IPS DF 4.7 (cell line): ENCODE data around the gene TUBGCP6.

Experiments used
- DNase-seq: peaks from one replicate; pipeline ENCODE4 v3.0.0-alpha.2; 2013; ENCODE audit warnings: low spot score; ENCODE audit errors: extremely low read depth

Gene TUBGCP6, protein sequence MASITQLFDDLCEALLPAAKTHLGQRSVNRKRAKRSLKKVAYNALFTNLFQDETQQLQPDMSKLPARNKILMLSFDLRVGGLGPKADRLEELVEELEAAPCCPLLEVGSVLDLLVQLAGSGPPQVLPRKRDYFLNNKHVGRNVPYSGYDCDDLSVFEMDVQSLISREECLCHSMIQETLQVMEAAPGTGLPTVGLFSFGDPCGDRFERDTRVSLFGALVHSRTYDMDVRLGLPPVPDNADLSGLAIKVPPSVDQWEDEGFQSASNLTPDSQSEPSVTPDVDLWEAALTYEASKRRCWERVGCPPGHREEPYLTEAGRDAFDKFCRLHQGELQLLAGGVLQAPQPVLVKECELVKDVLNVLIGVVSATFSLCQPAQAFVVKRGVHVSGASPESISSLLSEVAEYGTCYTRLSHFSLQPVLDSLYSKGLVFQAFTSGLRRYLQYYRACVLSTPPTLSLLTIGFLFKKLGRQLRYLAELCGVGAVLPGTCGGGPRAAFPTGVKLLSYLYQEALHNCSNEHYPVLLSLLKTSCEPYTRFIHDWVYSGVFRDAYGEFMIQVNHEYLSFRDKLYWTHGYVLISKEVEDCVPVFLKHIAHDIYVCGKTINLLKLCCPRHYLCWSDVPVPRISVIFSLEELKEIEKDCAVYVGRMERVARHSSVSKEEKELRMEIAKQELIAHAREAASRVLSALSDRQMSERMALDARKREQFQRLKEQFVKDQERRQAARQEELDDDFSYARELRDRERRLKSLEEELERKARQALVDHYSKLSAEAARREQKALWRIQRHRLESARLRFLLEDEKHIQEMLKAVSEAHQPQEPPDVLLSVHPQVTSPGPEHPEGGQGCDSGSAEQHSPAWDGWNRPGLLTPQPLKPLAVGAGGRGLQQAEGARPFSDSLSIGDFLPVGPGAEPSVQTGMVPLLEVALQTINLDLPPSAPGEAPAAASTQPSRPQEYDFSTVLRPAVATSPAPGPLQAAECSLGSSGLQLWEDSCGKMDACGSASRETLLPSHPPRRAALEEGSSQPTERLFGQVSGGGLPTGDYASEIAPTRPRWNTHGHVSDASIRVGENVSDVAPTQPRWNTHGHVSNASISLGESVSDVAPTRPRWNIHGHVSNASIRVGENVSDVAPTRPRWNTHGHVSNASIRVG (N-terminal part only)

DNA sequence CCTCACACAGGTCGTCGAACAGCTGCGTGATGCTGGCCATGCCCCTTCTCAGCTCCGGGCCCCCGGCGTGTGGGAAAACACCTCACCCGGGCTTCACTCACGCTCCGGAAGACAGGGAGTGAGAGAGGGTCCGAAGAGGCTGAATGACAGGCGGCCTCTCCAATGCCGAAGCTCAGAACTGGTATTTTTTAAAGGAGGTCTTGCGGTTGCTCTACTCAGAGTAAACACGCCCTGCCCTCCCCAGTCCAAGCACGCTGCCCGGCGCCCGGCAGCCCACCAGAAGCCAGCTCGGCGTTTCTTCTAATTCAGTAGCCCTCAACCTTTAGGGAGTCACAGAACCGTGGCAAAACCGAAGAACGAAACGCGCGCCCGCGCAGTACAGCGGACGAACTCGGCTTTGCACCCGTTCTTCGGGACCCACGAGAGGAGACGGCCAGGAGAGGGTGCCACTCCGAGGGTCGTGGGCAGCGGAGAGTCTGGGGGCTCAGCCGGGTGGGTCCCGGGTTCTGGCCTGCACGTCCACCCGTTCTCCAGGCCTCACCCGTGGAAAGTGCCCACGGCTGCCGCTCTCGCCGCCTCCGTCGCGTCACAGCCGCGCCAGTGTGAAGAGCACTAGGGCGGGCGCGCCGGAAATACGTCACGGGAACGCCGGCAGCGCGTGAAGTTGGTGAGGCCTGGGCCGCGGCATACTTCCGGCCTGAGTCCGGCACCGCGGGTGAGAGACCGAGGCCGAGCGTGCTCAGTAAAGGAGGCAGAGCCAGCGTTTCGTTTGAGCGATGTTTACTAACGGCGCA lies at the start of gene TUBGCP6:
Gene TUBGCP6 (minus strand): TSS at position 604 of the 794 bp plus-strand sequence. CDS start 564 bp downstream, at position 40.
- DNase-seq, result no peak

DNA sequence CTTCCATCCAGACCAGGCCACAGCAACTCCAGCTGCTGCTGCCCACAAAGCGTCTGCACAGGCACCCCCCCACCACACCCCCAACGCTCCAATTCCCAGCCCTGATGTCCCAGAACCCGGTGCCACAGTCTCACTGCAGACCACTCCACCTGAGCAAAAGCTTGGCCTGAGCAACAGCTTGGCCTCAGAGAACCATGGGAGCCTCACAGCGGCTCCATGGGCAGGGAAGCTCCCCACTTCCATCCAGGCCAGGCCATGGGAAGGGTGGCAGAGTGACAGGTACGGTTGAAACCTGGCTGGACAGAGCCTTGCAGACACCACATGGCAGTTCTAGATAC lies 49.5 kb upstream of the TUBGCP6 start:
- DNase-seq, result no peak

DNA sequence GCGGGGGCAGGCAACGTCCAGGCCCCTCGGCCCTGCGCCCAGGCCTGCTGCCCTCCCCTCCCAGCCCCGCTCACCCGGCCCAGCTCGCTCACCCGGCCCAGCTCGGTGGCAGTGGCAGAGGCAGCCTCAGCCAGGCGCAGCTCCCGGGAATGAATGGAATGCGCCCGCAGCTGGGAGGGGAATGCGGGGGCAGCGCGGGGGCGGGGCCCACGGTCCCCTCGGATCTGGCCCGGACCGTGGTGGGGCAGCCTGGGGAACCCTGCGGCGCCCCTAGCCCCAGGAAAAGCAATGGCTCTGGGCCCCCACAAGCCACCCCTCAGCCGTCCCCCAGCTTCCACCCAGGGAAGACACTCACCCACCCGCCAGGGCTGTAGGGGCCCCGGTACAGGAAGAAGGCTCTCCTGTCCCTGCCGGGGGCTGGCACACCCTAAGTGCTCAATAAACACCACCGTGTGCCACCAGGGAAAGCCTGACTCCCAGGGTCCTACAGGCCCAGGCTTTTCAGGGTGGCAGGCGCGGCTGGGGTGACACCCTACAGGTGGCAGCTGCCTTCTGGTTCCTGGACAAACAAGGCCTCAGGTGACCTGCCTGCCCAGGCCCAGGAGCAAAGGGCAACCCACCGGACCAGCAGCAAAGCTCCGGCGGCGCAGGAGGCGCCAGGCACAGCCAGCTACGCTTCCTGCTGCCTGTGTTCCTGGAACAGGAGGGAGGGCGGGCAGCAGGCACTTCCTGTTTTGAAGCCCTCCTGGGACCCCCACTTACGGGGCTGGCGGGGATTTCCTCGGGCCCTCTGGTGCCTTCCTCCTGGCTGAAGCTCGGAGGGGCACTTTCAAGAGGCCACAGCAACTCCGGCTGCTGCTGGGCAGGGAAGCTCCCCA lies 48.9 kb upstream of the TUBGCP6 start:
- DNase-seq, result no peak

DNA sequence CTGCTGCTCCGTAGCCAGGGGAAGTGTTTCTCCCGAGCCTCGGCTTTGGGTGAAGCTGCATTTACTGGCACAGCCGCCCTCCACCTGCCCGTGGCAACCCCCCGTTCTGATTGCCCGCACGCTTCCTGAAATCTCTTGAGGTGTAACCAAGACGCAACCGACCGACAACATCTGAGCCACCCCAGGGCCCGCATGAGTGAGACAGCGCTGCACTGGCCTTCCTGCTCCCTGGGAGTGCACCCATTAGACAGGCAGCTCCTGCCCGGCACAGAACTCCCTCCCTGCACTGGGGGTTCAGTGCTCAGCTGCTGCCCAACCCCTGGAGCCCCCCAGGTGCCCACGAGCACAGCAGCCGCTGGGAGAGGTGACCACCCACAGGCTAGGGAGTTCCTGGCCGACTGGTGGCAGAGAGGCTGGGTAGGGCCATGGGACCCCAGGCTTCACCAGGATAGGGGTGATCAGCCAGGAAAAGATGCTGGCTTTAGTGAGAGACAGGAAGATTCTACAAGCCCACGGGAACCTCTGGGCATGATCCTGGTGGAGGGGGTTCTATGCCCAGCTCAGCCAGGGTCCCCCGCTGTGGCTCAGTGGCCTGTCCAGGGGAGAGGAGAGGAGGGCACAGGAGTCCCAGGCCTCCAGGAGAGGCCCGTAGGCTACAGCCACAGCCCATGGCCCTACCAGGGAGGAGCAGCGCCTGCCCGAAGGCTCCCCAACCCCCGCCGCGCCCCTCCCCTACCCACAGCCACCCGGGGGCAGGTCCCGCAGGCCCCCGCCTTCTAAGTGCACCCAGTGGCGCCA lies 48.0 kb upstream of the TUBGCP6 start:
- no peak for DNase-seq

DNA sequence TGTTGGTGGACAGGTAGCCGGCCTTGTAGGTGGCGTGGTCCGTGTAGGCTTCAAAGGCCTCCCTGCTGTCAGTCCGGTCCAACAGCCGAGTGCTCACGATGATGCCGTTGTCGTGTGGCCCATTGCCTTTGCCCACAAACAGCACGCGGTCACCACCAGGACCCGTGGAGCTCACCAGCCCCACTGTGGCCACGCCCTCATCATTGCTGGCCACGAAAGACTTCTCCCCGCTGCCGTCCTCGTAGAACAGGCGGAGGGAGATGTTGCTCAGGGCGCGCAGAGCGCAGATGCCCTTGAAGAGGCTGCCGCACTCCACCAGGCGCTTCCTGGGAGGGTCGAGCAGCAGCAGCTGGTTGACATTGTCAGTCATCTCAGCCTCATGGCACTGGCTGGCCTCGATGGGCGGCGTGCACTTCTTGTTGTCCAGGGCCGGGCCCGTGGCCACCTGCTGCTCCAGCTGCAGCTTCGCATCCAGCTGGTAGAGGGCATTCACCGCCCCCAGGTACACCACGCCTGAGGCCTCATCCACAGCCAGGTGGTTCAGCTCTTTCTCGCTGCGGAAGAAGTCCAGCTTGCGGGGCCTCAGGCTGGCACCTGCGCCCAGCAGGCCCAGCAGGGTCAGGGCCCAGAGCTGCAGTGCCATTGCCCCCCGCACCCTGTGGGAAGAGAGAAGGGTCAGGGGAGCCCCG lies 45.3 kb upstream of the TUBGCP6 start:
- no peak for DNase-seq

DNA sequence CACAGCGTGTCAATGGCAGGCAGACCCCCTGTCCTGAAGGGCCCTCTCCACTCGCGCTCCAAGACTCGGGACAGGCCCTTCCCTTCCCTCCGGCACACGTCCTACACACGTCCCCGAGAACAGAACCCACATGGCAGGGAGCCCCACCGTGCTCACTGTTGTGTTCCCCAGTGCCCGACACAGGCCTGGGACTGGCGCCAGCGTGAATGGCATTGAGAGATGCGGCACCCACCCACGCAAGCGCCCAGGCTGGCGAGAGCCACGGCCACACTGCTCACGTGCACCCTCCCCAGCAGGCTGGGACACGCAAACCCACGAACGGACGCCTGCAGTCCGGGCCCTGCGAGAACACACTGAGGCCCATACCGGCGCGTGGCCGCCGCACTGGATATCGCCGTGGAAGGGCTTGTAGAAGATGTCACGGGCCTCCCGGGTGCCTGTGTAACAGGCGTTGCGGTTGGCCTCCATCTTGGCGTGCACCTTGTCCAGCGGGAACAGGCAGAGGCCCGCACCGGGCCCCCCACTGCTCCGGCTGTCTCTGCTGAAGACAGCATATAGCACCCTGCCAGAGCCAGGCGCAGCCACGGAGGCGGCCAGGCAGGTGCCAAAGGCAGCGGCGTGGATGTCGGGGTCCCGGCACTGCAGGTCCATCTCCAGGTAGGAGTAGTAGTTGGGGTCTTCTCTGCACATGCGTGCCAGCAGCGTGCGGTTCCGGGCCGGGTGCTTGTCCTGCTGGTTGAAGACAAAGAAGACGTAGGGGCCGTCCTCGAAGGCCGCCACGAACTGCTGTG lies 44.5 kb upstream of the TUBGCP6 start:
- DNase-seq, result no peak

DNA sequence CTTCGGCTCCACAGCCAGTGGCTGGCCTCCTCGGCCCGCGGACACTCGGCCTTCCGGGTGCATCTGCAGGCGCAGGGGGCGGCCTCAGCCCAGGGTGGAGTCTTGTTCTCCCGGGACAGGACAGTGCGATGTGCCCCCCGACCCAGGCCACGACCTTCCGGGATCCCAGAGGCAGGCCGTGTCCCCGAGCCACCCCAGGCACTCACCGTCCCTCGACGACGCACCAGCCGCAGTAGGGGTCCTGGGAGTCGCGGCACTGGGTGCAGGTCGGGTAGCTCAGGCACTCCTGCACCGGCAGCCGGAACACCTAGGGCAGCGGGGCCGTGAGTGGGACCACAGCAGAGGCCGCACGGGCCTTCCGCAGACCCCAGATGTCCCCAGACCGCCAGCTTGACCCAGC lies 42.9 kb upstream of the TUBGCP6 start:
- no peak for DNase-seq

DNA sequence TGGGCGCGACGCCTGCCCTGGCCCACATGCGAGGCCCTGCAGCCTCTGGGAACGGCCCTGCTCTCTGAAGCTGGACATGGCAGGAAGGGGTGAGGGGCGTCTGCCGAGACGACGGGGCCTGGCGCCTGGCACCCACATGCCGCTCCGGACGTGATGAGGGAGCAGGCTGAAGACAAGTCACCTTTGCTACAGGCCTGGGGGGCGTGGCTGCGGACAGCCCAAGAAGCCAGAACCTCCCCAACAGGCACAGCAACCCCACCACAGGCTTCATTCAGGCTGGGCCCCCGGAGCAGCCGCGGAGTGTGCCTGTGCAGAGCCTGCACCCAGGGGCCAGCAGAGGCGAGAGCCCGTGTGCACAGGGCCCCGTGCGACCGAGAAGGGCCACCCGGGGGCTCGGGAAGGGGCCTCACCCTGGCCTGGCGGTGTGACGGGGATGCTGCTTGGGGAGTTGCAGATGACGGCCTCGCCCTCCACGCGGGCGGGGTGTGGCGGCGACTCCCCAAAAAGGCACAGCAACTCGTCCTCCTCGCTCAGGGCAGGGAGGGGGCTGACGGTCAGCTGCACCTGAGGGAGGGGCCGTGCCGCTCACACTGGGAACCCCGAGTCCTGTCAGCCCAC lies 42.0 kb upstream of the TUBGCP6 start:
- DNase-seq, result no peak

DNA sequence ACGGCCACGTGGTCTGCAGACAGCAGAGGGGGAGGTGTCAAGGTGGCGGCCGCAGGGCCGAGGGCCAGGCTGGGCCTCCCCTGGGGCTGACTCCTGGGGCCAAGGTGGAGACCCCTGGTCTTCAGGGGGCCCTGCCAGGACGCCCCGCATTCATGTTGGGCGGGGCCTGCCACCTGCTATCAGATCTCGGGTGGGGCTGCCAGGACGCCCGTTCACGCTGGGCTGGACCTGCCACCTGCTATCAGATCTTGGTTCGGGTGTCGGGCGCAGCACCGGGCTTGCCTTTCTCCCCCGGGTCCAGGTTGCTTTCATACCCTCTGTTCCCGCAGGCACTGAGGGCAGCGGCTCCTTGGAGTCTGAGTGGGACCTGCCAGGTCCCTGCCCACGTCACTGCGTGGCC lies 41.5 kb upstream of the TUBGCP6 start:
- DNase-seq, result no peak

DNA sequence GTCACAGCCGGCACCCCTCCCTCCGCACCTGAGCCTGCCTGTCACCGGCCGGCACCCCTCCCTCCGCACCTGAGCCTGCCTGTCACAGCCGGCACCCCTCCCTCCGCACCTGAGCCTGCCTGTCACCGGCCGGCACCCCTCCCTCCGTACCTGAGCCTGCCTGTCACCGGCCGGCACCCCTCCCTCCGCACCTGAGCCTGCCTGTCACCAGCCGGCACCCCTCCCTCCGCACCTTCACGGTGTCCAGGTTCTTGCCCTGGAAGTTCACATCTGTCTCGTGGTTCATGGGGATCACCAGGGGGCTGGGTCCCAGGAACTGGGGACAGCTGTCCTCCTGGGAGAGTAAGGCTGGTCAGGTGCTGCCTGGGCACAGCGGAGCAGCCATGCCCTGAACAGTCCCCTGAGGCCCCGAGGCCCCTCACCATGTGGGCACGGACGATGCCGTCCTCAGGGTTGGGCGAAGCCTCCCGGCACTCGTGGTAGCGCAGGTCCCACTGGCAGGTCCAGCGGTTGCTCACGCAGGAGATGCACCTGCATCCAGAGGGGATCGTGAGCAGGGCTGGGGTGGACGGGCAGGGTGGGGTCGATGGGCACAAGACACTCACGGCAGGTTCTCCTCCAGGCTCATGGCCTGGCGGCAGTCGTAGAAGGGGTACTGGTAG lies 40.9 kb upstream of the TUBGCP6 start:
- no peak for DNase-seq

DNA sequence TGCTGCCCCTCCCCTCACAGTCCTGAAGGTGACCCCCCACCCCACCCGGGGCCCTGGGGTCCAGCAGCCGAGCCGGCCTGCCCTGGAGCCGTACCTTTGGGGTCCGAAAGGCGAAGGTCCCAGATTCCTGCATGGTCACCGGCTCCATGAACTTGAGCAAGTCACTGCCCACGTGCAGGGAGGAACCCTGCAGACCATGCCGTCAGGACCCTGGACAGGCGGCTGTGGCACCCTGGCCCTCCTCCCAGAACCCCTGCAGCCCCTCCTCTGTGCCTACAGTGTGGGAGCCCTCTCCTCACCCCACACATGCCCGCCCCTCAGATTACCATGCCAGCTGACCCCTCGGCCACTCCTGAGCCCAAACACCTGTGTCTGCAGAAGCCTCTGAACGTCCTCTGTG lies 39.7 kb upstream of the TUBGCP6 start:
- DNase-seq, result no peak

DNA sequence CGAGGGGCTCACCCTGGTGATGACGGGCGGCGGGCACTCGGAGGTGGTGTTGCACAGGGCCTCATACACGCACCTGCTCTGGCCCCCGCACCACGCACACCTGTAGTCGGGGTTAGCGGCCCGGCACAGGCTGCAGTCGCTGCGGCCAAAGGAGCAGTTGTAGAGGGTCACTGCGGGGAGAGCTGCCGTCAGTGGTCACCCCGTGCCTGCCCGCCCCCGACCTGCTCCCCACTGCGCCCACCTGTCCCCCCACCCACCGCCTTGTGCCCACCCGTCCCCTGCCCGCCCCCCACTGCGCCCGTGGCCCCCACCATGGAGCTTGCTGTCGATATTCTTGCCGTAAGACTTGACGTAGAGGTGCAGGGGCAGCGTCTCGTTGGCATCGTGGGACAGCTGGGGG lies 39.0 kb upstream of the TUBGCP6 start:
- DNase-seq, result no peak

DNA sequence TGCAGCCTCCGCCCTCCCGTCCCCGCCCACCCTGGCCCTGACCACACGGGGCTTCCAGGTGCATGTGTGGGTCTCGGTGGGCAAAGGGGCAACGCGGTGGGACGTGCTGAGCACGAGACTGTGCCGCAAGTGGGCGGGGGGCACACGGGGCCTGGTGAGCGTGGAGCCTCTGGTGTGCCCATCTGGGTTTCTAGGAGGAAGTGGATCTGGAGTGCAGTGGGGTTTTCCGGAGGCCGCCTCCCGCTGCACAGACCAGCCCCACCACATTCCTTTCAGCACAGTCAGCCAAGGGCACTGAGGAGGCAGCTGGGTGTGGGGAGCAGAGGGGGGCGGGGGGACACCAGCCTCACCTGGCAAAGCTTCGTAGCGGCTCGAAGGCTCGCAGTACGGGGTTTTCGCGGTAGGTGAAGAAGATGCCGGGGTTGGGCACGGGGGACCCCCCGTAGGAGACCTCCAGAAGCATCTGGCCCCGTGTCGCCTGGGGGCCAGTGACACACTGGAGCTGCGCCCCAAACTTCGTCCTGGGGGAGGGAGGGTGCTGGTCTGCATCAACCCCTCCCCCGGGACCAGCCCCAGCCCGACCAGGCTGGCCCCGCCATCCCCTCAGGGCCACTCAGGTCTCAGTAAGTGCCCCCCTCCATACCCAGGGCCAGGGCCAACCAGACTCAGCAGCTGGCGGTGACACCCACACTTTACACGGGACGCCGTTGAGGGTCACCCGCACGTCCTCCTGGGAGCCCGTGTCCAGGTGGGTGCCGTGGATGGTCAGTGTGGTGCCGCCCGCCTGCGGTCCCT lies 37.7 kb upstream of the TUBGCP6 start:
- no peak for DNase-seq

DNA sequence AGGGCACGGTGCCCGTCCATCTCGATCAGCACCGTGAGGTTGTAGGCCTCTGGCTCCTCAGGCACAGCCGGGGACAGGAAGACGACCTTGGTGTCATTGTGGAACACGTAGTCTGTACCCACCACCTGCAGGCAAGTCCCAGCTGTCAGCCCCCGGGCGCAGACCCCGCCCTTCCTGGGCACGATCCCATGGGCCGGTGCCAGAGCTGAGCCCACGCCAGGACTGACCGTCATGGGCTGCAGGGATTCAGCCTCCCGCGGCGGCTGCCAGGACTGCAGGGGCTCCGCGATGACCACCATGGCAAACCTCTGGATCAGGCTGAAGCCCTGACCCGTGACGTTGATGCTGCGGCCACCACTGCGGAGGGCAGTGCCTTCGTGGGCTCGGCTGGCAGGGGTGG lies 37.1 kb upstream of the TUBGCP6 start:
- DNase-seq, result no peak

DNA sequence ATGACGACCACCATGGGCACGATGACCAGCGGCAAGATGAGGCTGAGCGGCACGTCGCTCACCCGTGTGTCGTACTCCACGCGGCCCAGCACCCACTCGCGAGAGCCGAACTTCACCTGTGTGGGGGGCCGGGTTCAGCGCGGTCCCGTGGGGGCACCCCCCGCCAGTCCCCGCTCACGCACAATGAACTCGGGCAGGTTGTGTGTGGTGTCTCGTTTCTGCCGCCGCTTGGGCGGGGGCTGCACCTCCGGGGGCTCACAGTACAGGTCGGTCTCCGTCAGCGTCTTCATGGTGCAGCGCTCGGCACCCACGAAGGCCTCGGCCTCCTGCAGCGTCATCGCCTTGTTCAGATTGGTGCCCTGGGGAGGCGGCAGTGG lies 36.5 kb upstream of the TUBGCP6 start:
- DNase-seq, result no peak

DNA sequence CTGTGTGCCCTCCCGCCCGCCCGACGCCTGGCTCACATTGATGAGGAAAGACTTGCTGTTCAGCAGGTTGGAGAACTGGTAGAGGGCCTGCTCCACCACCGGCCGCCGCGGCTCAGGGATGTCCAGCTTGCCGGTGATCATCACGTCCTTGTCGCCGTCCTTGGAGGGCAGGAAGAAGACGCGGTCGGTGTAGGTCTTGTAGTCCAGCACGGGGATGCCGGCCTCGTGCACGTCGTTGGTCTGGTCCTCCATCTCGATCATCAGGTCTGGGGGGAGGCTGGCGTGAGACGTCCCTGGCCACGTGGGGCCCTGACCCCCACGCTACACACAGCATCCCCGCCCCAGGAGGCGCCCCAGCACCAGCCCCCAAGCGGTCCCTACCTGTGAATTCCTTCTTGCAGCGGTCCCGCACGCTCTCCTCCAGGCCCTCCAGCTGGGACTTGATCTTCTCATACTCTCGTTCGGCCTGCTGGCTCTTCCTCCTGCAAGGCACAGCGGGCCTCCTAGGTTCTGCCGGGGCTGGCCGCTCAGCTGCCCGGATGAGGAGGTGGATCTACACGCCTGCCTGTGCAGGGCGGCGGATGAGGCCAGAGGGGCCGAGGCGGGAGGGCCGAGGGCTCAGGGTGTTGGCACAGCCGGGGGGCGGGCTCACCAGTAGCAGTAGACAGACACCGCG lies 36.0 kb upstream of the TUBGCP6 start:
- DNase-seq, result no peak
